Vagina (tissue), 2 donors: Measurements from ENCODE around the gene ACTC1.

Experiments
- POLR2A ChIP-seq, 2 donors: fragments of 450-650 bp; IDR thresholded peaks; one replicate each; pipeline ENCODE4 v1.6.1; 2017; ENCODE audit warnings: antibody characterized with exemption in 2 of 2, mild to moderate bottlenecking in 2 of 2, moderate library complexity in 2 of 2
- TF ChIP-seq, protein P1 (sequence below), 3 experiments: fragments of 450-650 bp in 2 of 3; fragments of 200-600 bp in 1 of 3; sonication (generic) in 1 of 3; IDR thresholded peaks; one replicate each; pipeline ENCODE4 v1.5.1; 2017 to 2019; ENCODE audit warnings: antibody characterized with exemption in 3 of 3, mild to moderate bottlenecking in 2 of 3, moderate library complexity in 2 of 3

DNA sequence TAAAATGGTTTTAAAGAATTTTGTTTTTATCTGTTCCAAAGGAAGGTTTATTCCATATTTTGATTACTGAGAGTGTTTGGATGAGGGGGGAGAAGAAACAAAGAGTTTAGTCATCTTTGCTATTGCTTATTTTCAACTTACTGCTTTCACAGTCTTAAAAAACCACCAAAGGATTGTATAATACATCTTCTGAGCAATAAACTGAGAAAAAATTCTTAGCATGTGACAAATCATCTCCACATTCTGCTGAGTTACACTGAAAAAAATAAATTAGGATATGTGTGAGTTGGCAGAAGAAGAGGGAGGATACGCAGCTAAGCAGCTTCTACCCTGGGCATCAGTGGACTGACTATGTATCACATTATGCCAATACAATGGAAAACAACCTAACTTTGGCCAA lies 23.2 kb upstream of the ACTC1 start:
- TF ChIP-seq, protein P1, sequence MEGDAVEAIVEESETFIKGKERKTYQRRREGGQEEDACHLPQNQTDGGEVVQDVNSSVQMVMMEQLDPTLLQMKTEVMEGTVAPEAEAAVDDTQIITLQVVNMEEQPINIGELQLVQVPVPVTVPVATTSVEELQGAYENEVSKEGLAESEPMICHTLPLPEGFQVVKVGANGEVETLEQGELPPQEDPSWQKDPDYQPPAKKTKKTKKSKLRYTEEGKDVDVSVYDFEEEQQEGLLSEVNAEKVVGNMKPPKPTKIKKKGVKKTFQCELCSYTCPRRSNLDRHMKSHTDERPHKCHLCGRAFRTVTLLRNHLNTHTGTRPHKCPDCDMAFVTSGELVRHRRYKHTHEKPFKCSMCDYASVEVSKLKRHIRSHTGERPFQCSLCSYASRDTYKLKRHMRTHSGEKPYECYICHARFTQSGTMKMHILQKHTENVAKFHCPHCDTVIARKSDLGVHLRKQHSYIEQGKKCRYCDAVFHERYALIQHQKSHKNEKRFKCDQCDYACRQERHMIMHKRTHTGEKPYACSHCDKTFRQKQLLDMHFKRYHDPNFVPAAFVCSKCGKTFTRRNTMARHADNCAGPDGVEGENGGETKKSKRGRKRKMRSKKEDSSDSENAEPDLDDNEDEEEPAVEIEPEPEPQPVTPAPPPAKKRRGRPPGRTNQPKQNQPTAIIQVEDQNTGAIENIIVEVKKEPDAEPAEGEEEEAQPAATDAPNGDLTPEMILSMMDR (IDR thresholded peaks at IDR 0.05): no peak
- TF ChIP-seq POLR2A (IDR thresholded peaks at IDR 0.05): no peak
